Stomach (tissue), 9 donors: ENCODE results near the gene UPK2. TPM values are rescaled to one million over a fixed set of nuclear protein-coding genes. Genes with fewer than 3 reads are reported as not detected.
"Not testable (repeated sequence)": the region's sequence is repeated elsewhere in the genome, so short reads cannot be mapped to it uniquely, and the experiment has no call there.

Experiments
- DNase-seq, 2 donors: peaks; one replicate each; pipeline versions ENCODE4 v3.0.0 to v3.0.0-alpha.2; 2013 to 2019
- H3K27ac ChIP-seq, 5 donors: fragments of 200-600 bp in 4 of 5; sonication (generic) in 4 of 5; one replicate each; pipeline ENCODE4 v1.5.1; 2013 to 2019; ENCODE audit warnings: mild to moderate bottlenecking in 1 of 5, moderate library complexity in 1 of 5
- H3K27me3 ChIP-seq, 3 donors: fragments of 200-600 bp; sonication (generic); one replicate each; pipeline ENCODE4 v1.5.1; 2017 to 2019; ENCODE audit warnings: mixed run types in 1 of 3
- H3K36me3 ChIP-seq, 4 donors: fragments of 200-600 bp; sonication (generic); 1 replicate in 3 of 4; 2 replicates in 1 of 4; pipeline ENCODE4 v1.5.1; 2016 to 2019
- H3K4me1 ChIP-seq, 4 donors: fragments of 200-600 bp; sonication (generic); one replicate each; pipeline ENCODE4 v1.5.1; 2016 to 2019
- H3K4me3 ChIP-seq, 4 donors: fragments of 200-600 bp; sonication (generic) in 3 of 4; one replicate each; pipeline ENCODE4 v1.5.1; 2016 to 2019; ENCODE audit warnings: mild to moderate bottlenecking in 1 of 4
- H3K9me3 ChIP-seq, 4 donors: fragments of 200-600 bp; sonication (generic); one replicate each; pipeline ENCODE4 v1.5.1; 2016 to 2019
- EP300 ChIP-seq: sonication (generic); formaldehyde crosslinking; IDR thresholded peaks from one replicate; pipeline ENCODE4 v1.6.1; 2017; ENCODE audit warnings: antibody characterized with exemption
- POLR2A ChIP-seq, 4 donors: fragments of 450-650 bp; IDR thresholded peaks; one replicate each; pipeline ENCODE4 v1.6.1; 2016; ENCODE audit warnings: antibody characterized with exemption in 4 of 4, control low read depth in 2 of 4, mild to moderate bottlenecking in 1 of 4, moderate library complexity in 1 of 4
- POLR2AphosphoS5 ChIP-seq, 3 donors: sonication (generic); formaldehyde crosslinking; IDR thresholded peaks; one replicate each; pipeline ENCODE4 v1.6.1; 2016; ENCODE audit warnings: antibody characterized with exemption in 3 of 3
- WGBS, 5 donors: extraction: QIAGEN DNeasy Blood & Tissue Kit in 3 of 5; methylation state at CpG; one replicate each; pipeline versions ENCODE4 v1.1.5 to v1.1.7; 2013 to 2018; 5-methylcytosine and 5-hydroxymethylcytosine counted together
- intact Hi-C: fragments of 100-400 bp; cut with DNase I; formaldehyde crosslinking; loops from one replicate; pipeline ENCODE4 v1.15.1; 2023; ENCODE audit warnings: low total_unique reads
- polyA plus RNA-seq, 3 donors: library from polyadenylated mRNA; stranded (reverse); fragments of 200-250 nt; gene quantifications; one replicate each; pipeline ENCODE4 v1.2.3, GENCODE V29; 2013
- total RNA-seq, 5 donors: library from RNA; depleted of rRNA; stranded (reverse); fragments of >200 nt; gene quantifications; one replicate each; pipeline versions ENCODE4 v1.1.0 to v1.2.3, GENCODE V29; 2014 to 2016
- TF ChIP-seq, protein P1 (sequence below), 7 experiments: fragments of 450-650 bp in 4 of 7; fragments of 200-600 bp in 3 of 7; sonication (generic) in 3 of 7; IDR thresholded peaks; one replicate each; pipeline ENCODE4 v1.5.1; 2016 to 2019; ENCODE audit warnings: antibody characterized with exemption in 7 of 7, control low read depth in 2 of 7, mild to moderate bottlenecking in 1 of 7
- donor health status: healthy with polysubstance abuse.
- donor health status: Bipolar disorder and iron deficiency.
- donor health status: healthy.

UPK2 gene
- total and polyA plus RNA-seq, 8 donors, result 0.50 TPM; not detected in 7

DNA sequence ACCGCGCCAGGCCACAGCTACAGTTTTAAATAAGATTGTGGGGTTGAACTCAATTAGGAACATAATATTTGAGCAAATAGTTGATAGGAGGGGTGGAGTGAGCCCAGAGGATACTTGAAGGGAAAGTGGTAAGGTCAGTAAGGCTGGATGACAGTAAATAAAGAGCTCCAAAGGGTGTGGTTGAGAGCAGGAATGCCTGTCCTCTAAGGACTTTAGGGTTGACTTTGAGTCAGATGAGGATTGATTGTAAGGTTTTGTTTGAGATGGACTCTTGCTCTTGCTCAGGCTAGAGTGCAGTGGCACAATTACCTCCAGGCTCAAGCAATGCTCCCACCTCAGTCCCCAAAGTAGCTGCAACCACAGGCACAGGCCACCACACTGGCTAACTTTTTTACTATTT, 17.9 kb downstream of the UPK2 start:
- 68 to 93% (median 78%) methylated on average over 2 of the region's 2 CpGs for WGBS, 5 donors
- TF ChIP-seq EP300 (no peak), POLR2A (IDR thresholded peaks at IDR 0.05) (no peak), POLR2AphosphoS5 (IDR thresholded peaks at IDR 0.05) (no peak)
- TF ChIP-seq, protein P1, sequence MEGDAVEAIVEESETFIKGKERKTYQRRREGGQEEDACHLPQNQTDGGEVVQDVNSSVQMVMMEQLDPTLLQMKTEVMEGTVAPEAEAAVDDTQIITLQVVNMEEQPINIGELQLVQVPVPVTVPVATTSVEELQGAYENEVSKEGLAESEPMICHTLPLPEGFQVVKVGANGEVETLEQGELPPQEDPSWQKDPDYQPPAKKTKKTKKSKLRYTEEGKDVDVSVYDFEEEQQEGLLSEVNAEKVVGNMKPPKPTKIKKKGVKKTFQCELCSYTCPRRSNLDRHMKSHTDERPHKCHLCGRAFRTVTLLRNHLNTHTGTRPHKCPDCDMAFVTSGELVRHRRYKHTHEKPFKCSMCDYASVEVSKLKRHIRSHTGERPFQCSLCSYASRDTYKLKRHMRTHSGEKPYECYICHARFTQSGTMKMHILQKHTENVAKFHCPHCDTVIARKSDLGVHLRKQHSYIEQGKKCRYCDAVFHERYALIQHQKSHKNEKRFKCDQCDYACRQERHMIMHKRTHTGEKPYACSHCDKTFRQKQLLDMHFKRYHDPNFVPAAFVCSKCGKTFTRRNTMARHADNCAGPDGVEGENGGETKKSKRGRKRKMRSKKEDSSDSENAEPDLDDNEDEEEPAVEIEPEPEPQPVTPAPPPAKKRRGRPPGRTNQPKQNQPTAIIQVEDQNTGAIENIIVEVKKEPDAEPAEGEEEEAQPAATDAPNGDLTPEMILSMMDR (IDR thresholded peaks at IDR 0.05), result no peak
- intact Hi-C loops, result no loop called here
- Histone ChIP-seq H3K9me3 (no peaks in the 10 kb centered on the region), H3K4me3 (no peak overlapping the region), H3K36me3 (no peaks in the 10 kb centered on the region), H3K27me3 (peaks cover 0 to 31% (median 6%) of the 10 kb centered on the region in 3 donors), H3K27ac (no peak overlapping the region), H3K4me1 (no peaks in the 10 kb centered on the region)
- no peak for DNase-seq

DNA sequence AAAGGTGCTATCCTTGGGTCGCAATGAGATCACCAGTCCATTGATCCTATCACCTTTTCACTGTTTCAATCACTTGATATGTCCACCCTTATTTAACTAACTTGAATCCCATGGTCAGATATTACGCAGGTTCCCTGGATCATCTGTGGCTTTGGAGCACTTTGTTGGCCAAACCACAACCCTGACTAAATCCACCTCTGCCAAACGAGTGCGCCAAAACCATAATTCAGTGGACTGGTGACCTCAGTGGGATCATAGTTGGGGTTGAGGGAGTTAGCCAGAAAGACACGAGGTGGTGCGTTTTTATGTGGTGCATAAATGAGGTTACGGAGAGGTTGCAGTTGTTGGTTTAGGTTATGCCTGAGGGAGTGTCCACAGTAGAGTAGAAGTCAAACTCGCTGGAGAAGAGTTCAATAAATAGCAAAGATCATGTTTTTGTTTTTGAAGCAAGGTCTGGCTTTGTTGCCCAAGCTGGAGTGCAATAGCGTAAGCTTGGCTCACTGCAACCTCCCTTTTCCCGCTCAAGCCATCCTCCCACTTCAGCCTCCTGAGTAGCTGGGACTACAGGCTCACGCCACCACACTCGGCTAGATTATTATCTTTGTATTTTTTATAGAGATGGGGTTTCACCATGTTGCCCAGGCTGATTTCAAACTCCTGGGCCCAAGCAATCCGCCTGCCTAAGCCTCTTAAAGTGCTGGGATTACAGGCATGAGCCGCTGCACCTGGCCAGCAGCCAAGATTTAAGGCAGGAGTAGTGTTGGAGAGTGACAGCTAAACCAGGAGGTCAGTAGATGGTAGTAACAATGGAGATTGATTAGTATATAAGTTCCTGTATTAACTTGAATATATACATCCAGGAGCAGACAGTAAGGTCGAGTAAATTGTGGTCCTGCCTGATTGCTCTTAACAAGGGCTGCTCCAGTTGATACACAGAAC, 19.9 kb downstream of the UPK2 start:
- Histone ChIP-seq H3K4me3 (no peak overlapping the region), H3K27ac (no peak overlapping the region), H3K27me3 (peaks cover 0 to 34% (median 6%) of the 10 kb centered on the region in 3 donors), H3K9me3 (no peaks in the 10 kb centered on the region), H3K36me3 (no peaks in the 10 kb centered on the region), H3K4me1 (peaks cover 0 to 9% (median 4%) of the 10 kb centered on the region in 4 donors)
- no peak for DNase-seq
- no peak for TF ChIP-seq POLR2A (IDR thresholded peaks at IDR 0.05)
- no peak for TF ChIP-seq POLR2AphosphoS5 (IDR thresholded peaks at IDR 0.05)
- TF ChIP-seq EP300, result no peak
- TF ChIP-seq, protein P1 (IDR thresholded peaks at IDR 0.05), result no peak
- intact Hi-C loops, result no loop called here
- WGBS, 5 donors, result 76 to 78% (median 78%) methylated on average over 15 of the region's 15 CpGs

DNA sequence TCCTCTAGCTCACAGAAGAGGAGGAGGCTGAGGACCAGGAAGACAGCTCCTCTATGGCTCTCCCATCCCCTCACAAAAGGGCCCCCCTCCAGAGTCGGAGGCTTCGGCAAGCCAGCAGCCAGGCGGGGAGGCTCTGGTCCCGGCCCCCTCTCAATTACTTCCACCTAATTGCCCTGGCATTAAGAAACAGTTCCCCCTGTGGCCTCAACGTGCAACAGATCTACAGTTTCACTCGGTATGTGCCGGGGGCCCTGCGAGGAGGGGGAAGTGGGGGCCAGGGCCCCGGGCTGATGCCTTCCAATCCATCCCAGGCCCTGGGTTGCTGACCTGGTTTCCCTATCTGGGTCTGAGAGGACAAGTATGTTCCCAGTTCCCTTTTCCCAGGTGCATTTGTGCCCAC, 23.3 kb downstream of the UPK2 start:
- Histone ChIP-seq H3K9me3 (no peaks in the 10 kb centered on the region), H3K36me3 (no peaks in the 10 kb centered on the region), H3K27ac (no peak overlapping the region), H3K4me3 (no peak overlapping the region), H3K4me1 (peaks cover 0 to 9% (median 4%) of the 10 kb centered on the region in 4 donors), H3K27me3 (peaks cover 0 to 16% (median 0%) of the 10 kb centered on the region in 3 donors)
- WGBS, 5 donors, result 55 to 69% (median 64%) methylated on average over 6 to 9 of the region's 9 CpGs
- intact Hi-C loops, result no loop called here
- TF ChIP-seq POLR2AphosphoS5 (IDR thresholded peaks at IDR 0.05) (no peak), POLR2A (IDR thresholded peaks at IDR 0.05) (no peak), EP300 (no peak)
- TF ChIP-seq, protein P1 (IDR thresholded peaks at IDR 0.05), result no peak
- DNase-seq, result no peak

DNA sequence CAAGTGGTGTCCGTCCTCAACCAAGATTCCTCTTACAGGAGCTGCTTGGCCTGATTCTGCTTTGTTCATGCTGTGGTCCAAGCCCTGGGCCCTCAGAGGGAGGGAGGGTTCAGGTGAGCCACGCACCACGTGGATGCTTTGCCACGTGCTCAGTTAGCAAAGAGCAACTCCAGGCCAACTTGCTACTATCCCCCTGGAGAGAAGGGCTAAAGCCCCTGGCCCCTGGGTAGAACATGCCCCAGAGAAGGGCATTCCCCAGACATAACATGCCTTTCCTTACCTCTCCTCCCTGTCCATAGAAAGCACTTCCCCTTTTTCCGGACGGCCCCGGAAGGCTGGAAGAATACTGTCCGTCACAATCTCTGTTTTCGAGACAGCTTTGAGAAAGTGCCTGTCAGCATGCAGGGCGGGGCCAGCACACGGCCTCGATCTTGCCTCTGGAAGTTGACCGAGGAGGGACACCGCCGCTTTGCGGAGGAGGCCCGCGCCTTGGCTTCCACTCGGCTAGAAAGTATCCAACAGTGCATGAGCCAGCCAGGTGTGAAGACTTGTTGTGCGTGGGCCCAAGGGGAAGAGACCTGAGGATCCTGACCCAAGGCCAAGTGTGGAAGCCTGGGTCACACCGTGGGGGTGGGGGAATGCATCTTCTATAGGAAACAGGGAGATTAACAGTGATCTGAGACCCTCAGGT, 24.2 kb downstream of the UPK2 start:
- Histone ChIP-seq H3K4me1 (peaks cover 0 to 9% (median 4%) of the 10 kb centered on the region in 4 donors), H3K4me3 (peak overlapping the region in 1 of 4 donors; percentile 5), H3K27ac (no peak overlapping the region), H3K27me3 (peaks cover 0 to 16% (median 0%) of the 10 kb centered on the region in 3 donors), H3K36me3 (no peaks in the 10 kb centered on the region), H3K9me3 (no peaks in the 10 kb centered on the region)
- WGBS, 5 donors, result 21 to 34% (median 28%) methylated on average over 10 to 21 of the region's 21 CpGs
- DNase-seq, result peak in 1 of 2 donors; percentile 56
- no peak for TF ChIP-seq POLR2AphosphoS5 (IDR thresholded peaks at IDR 0.05)
- TF ChIP-seq, protein P1 (IDR thresholded peaks at IDR 0.05), result no peak
- intact Hi-C loops, result no loop called here

DNA sequence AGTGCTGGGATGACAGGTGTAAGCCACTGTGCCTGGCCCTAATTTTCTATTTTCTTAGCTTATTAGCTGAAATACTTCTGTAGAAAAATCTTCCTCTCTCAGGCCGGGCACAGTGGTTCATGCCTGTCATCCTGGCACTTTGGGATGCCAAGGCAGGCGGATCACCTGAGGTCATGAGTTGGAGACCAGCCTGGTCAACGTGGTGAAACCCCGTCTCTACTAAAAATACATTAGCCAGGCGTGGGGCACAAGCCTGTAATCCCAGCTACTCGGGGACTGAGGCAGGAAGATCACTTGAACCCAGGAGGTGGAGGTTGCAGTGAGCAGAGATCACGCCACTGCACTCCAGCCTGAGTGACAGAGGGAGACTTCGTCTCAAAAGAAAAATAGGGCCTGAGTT, 28.2 kb downstream of the UPK2 start:
- H3K27ac ChIP-seq, H3K9me3 ChIP-seq: not testable (repeated sequence)
- 75 to 87% (median 75%) methylated on average over 8 of the region's 8 CpGs for WGBS, 5 donors

More for the DNA sequence above, 28.2 kb downstream of the UPK2 start:
- H3K36me3 ChIP-seq, H3K4me3 ChIP-seq, H3K27me3 ChIP-seq, intact Hi-C loops, DNase-seq, H3K4me1 ChIP-seq: not testable (repeated sequence)
